GM23338 (cell line): ENCODE results near the gene TGIF2.

Source experiments
- CTCF ChIP-seq, 2 experiments: fragments of 200-600 bp in 1 of 2; sonication (generic) in 1 of 2; conservative IDR thresholded peaks; 2 replicates each; pipeline versions ENCODE4 v1.5.1 to v1.6.1; 2016 to 2017; ENCODE audit warnings: antibody characterized with exemption in 2 of 2, low read depth in 2 of 2, mild to moderate bottlenecking in 2 of 2, moderate library complexity in 1 of 2
- STAT1 ChIP-seq: IDR thresholded peaks from one replicate; pipeline ENCODE4 v1.6.1; 2016; ENCODE audit warnings: antibody characterized with exemption; ENCODE audit not compliant: unreplicated experiment

- no peak for TF ChIP-seq CTCF (conservative IDR thresholded peaks at IDR 0.05; ENCODE audit: low read depth in 2 of 2)
- no peak for TF ChIP-seq STAT1
Observed at GRCh38 chr20:36565520-36565919, 7.9 kb upstream of the TGIF2 start.
